PC-3 (cell line): Measurements from ENCODE around the gene OR14A16. TPM values are rescaled to one million over a fixed set of nuclear protein-coding genes. Genes with fewer than 3 reads are reported as not detected.

Source experiments
- ATAC-seq: fragments of 200-7000 bp; cut with Tn5 transposase; 2 replicates; pipeline ENCODE4 v1.9.1; 2020; ENCODE audit warnings: mild to moderate bottlenecking, moderate library complexity
- BruUV-seq: library from RNA; stranded (reverse); fragments of 400-500 nt; replicated peaks from 2 replicates; lab custom pipeline; 2021; lab: Mats Ljungman, UMichigan
- CTCF ChIA-PET: fragments of 300-600 bp; sonication (Branson Sonifier 250); formaldehyde crosslinking; loops from one replicate; lab custom pipeline; 2022; ENCODE audit warnings: antibody characterized with exemption; lab: Charles Lee
- POLR2A ChIA-PET: fragments of 300-600 bp; sonication (Branson Sonifier 250); formaldehyde crosslinking; loops from one replicate; lab custom pipeline; 2022; ENCODE audit warnings: antibody characterized with exemption; ENCODE audit not compliant: unreplicated experiment; lab: Charles Lee
- DNase-seq: peaks from one replicate; pipeline ENCODE4 v3.0.0-alpha.2; 2015
- H2AFZ ChIP-seq: fragments of 300-600 bp; sonication (generic); 2 replicates; pipeline ENCODE4 v1.6.0; 2016; ENCODE audit warnings: antibody characterized with exemption, low read length
- H3F3A ChIP-seq: fragments of 300-600 bp; sonication (generic); one replicate; pipeline ENCODE4 v1.6.0; 2017; ENCODE audit warnings: antibody characterized with exemption, low read length, control low read depth, mild to moderate bottlenecking; ENCODE audit not compliant: unreplicated experiment
- H3K27ac ChIP-seq: fragments of 300-600 bp; sonication (generic); 2 replicates; pipeline ENCODE4 v1.5.1; 2016; ENCODE audit warnings: mild to moderate bottlenecking, low read length
- H3K27me3 ChIP-seq: fragments of 300-600 bp; sonication (generic); 2 replicates; pipeline ENCODE4 v1.6.1; 2016; ENCODE audit warnings: low read length, mixed read lengths
- H3K36me3 ChIP-seq: fragments of 300-600 bp; sonication (generic); 2 replicates; pipeline ENCODE4 v1.6.1; 2016; ENCODE audit warnings: low read depth, mixed run types, low read length, mixed read lengths
- H3K4me1 ChIP-seq: fragments of 300-600 bp; sonication (generic); 2 replicates; pipeline ENCODE4 v1.5.1; 2016; ENCODE audit warnings: low read length; ENCODE audit not compliant: insufficient read depth
- H3K4me2 ChIP-seq: fragments of 300-600 bp; sonication (generic); 2 replicates; pipeline ENCODE4 v1.6.0; 2016; ENCODE audit warnings: low read length
- H3K4me3 ChIP-seq: fragments of 300-600 bp; sonication (generic); 2 replicates; pipeline ENCODE4 v1.5.1; 2016; ENCODE audit warnings: mild to moderate bottlenecking, low read length, mixed read lengths
- H3K79me2 ChIP-seq: fragments of 300-600 bp; sonication (generic); 2 replicates; pipeline ENCODE4 v1.6.1; 2017; ENCODE audit warnings: low read length, mixed read lengths
- H3K9ac ChIP-seq: fragments of 300-600 bp; sonication (generic); 2 replicates; pipeline ENCODE4 v1.6.0; 2016; ENCODE audit warnings: mild to moderate bottlenecking, low read length
- H3K9me2 ChIP-seq: fragments of 300-600 bp; sonication (generic); replicated peaks from 2 replicates; pipeline ENCODE4 v1.6.1; 2016; ENCODE audit warnings: mixed run types, low read length, mixed read lengths
- H3K9me3 ChIP-seq: fragments of 300-600 bp; sonication (generic); 2 replicates; pipeline ENCODE4 v1.6.1; 2016; ENCODE audit warnings: low read length, mixed read lengths
- H4K20me1 ChIP-seq: fragments of 300-600 bp; sonication (generic); 2 replicates; pipeline ENCODE4 v1.6.1; 2016; ENCODE audit warnings: low read length, mixed read lengths
- CTCF ChIP-seq: fragments of 300-600 bp; sonication (generic); conservative IDR thresholded peaks from 2 replicates; pipeline ENCODE4 v1.5.1; 2017; ENCODE audit warnings: antibody characterized with exemption, low read depth, mild to moderate bottlenecking, low read length
- EZH2 ChIP-seq: fragments of 300-600 bp; sonication (generic); IDR thresholded peaks from one replicate; pipeline ENCODE4 v1.6.1; 2017; ENCODE audit warnings: antibody characterized with exemption, mild to moderate bottlenecking, low read length; ENCODE audit not compliant: unreplicated experiment
- EZH2phosphoT487 ChIP-seq: fragments of 300-600 bp; sonication (generic); IDR thresholded peaks from 2 replicates; pipeline ENCODE4 v1.6.1; 2018; ENCODE audit warnings: mild to moderate bottlenecking, antibody characterized with exemption, low read length, borderline replicate concordance
- intact Hi-C: fragments of 100-400 bp; cut with micrococcal nuclease; formaldehyde crosslinking; loops from 2 replicates; pipeline ENCODE4 v1.9.0; 2023
- total RNA-seq: library from RNA; depleted of rRNA; stranded (reverse); fragments of >200 nt; gene quantifications from 2 replicates; pipeline ENCODE4 v1.2.3, GENCODE V29; 2014

Gene OR14A16
- total RNA-seq, 1 experiment from 2014 or later = not detected

GRCh38 chr1:247854899-247855545, 31.1 kb upstream of the OR14A16 start:
- Histone ChIP-seq H3K4me2 (no peak overlapping the region), H3K4me1 (peaks cover 32% of the 10 kb centered on the region), H2AFZ (no peak overlapping the region), H3F3A (no peaks in the 10 kb centered on the region), H3K9me3 (no peaks in the 10 kb centered on the region), H3K79me2 (peaks cover 23% of the 10 kb centered on the region), H3K27me3 (no peaks in the 10 kb centered on the region), H3K9ac (no peak overlapping the region), H3K27ac (no peak overlapping the region), H4K20me1 (0 out of 2 replicates have a peak, but pooled peaks cover 4% of the 10 kb centered on the region), H3K4me3 (no peak overlapping the region), H3K36me3 (no peaks in the 10 kb centered on the region), H3K9me2 (no peaks in the 10 kb centered on the region)
- ChIA-PET POLR2A (no interaction called here), CTCF (no interaction called here)
- TF ChIP-seq EZH2 = no peak
- TF ChIP-seq EZH2phosphoT487 = no peak
- TF ChIP-seq CTCF = no peak
- no TSS peak for BruUV-seq
- no peak for DNase-seq
- ATAC-seq = no peak
- intact Hi-C loops = loop anchor here (5.0 kb wide), 2 partner anchors 108 to 278 kb away; partner anchors contain the start of gene OR14A2

- intact Hi-C loops = loop anchor here (1.0 to 2.0 kb wide), 2 partner anchors 8 to 21 kb away; partner anchors contain the start of gene TRIM58
- H3K36me3 ChIP-seq = no peaks in the 10 kb centered on the region
- H3K9me3 ChIP-seq = no peaks in the 10 kb centered on the region
Measured at GRCh38 chr1:247849616-247850015, 25.7 kb upstream of the OR14A16 start.

More at GRCh38 chr1:247849616-247850015, 25.7 kb upstream of the OR14A16 start:
- Histone ChIP-seq H3K4me3 (no peak overlapping the region), H3K79me2 (no peaks in the 10 kb centered on the region), H3K9ac (no peak overlapping the region), H3K4me1 (peaks cover 19% of the 10 kb centered on the region), H3K9me2 (no peaks in the 10 kb centered on the region), H3K27me3 (no peaks in the 10 kb centered on the region), H3F3A (no peaks in the 10 kb centered on the region), H2AFZ (no peak overlapping the region), H3K4me2 (peak overlapping the region; percentile 51), H3K27ac (0 out of 2 replicates have a peak overlapping the region, but pooled peaks have one; percentile 3), H4K20me1 (no peaks in the 10 kb centered on the region)
- ATAC-seq (peak; percentile 90), DNase-seq (peak; percentile 97)
- BruUV-seq = no TSS peak
- CTCF ChIA-PET = no interaction called here
- no peak for TF ChIP-seq EZH2
- no peak for TF ChIP-seq CTCF
- no peak for TF ChIP-seq EZH2phosphoT487
- POLR2A ChIA-PET = no interaction called here
